CD4-positive, alpha-beta T cell treated with Interleukin-6 for 4 hours (primary cell): Measurements from ENCODE around the gene TSSK6.
A peak's percentile ranks its signal among the peaks of the same experiment; 100 is the strongest.

Source experiments
- DNase-seq: peaks from one replicate; pipeline ENCODE4 v3.0.0-alpha.2; 2020; ENCODE audit warnings: mixed read lengths

TSSK6 gene

DNA sequence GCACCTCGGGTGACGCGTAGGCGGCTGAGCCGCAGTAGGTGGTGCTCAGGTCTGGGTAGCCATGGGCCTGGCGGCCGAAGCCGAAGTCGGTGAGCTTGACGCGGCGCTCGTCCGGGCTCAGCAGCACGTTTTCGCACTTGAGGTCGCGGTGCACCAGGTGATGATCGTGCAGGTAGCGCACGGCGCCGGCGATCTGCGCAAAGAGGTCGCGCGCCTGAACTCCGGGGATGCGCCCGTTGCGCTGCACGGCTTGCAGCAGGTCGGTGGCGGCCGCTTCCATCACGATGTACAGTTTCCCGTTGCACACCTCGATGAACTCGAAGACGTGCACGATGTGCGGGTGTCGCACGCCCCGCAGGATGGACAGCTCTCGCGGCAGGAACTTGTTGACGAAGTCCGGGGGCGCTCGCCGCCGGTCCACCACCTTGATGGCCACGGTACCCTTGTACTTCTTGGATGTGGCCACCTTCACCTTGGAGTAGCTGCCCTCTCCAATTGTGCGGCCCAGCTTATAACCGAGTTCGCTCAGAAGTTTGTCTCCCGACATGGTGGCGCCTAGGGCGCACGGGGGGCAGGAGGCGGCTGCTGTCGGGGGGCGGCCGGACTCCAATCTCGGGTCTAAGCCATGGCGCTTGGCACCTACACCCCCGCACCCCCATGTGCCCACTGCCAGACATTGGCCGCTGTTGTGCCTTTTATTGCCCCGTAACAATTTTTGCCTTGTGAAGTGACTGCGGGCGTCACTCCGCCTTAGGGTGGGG is at the start of gene TSSK6:
TSSK6 (minus strand) TSS at position 668 of the 761 bp plus-strand sequence; CDS start at position 547, 121 bp downstream.
- no peak for DNase-seq

DNA sequence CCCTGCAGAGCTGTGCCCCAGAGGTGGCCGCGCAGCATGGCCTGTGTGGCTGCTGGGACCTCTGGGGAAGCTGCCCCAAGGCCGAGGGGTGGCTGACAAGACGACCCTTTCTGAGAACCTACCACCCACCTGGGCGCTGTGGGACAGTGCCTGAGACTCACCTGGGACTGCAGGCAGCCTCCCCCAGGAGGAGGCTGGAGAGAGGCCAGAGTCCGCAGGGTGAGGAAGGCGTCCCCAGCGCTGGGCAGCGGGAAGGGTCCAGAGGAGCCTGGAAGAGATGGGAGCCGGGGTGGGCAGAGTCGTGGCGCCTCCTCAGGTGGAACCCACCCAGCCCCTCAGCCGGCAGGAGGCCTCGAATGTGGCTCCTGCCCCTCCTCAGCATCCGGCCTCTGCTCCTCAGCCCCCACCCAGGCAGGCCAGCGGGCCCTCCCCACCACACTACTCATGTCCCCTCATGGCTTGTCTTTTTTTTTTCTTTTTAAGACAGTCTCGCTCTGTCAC is 48.0 kb upstream of the TSSK6 start:
- no peak for DNase-seq

DNA sequence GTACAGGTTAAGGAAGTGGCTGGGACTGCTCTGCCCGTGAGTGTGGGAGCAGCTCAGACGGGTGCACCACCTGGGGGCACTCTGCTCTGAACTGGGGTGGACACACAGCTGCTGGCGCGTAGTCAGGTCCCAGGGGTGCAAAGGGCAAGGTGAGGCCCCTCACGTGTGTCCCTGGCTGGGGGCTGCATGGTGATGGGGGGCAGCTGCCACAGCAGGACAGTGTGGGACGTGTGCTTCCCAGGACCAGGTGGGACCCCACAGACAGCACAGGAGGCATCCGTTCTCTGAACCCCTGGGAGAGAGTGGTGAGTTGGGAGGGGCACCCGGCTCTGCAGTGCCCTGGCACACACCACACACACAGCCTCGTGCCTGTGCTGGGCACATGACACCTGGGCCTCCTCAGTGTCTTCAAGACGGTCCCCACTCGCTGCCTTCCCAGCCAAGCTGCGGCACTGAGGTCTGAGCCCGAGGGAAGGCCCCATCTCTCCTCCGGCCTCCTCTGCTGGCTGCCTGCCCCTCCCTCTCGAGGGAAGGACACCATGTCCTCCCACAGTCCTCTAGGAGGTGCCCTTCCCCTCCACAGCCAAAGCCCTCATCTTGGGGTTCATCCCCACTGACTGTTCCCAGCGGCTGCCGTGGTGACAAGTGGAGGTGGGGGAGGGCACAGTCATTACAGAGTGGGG is 47.5 kb upstream of the TSSK6 start:
- peak; percentile 66 for DNase-seq

DNA sequence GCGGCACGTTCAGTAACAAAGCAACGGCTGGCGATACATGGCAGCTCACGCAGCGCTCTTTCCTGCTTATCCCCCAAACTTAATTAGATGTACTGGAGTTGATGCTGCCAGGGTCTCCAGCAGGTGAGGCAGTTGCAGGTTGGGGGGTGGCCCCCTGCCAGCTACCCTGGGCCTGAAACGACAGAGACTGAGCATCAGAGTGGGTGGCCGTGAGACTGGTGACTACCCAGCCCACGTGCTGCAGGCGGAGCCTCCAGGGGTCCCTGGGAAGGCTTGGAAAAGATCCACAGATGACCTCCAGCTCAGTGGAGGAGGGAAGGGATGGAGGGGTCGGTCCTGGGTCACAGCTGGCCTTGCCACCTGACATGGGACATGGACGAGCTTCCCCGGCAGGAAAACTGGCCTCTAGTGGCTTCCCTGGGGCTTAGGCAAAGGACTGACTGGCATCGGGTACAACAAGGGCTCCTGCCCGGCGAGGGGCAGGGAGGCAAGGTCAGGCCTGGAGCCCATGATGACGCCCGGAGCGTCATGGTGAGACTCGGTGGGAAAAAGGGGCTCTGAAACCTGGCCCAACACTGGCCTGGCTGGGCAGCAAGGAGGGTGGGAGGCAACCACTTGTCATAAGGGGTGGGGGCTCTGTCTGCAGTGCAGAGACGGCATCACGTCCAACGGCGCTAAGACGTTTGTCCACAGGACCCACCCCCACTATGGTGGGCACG is 46.8 kb upstream of the TSSK6 start:
- DNase-seq, result no peak

DNA sequence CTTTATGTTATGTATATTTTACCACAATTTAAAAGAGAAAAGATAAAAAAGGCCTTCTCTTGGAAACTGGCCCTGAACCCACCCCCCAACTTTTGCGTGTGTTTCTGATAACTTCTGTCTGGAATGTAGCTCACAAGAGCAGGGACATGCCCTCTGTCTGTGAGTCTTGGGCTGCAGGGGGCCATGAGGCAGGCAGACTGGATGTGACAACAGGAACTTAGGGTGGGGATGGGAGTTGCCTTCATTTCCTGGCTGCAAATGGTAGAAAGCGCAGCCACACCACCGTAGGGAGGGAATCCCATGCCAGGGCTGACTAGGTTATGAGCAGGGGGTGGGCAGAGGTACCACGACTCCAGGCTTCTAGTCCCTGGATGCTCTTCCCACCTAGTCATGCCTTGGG is 44.6 kb upstream of the TSSK6 start:
- peak; percentile 36 for DNase-seq

DNA sequence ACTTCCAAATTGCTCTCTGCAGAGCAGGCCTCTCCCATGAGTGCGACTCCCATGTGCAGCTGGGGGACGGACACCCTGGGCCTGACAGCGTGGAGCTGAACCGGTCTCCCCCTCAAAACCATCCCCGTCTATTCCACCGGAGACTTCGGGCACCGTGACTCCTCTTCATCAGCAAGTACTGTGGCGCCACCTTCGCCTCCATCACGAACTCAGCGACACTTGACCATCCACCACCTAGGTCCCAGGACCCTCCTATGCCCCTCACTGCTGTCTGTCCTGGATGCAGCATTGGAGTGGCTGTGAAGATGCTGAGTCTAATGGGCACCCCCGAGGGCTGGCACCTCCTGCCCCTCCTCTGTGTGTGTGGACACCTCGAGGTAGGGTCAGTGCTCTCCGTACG is 43.3 kb upstream of the TSSK6 start:
- no peak for DNase-seq

DNA sequence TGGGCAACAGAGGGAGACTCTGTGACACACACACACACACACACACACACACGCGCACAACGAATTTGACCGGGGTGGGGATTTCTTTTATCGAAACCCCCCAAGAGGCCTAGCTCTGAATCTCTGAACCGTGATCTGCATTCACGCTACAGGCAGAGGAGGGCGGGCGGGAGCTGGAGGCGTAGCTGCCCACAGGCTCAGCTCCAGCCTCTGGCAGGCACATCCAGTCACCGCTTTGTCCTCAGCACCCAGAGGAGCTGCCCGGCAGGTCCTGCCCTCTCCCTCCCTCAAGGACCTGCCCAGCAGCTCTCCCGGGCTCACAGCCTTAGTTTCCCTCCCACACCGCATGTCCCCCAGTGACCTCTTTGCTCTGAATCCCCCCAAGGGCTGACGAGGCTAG is 42.7 kb upstream of the TSSK6 start:
- DNase-seq, result no peak

DNA sequence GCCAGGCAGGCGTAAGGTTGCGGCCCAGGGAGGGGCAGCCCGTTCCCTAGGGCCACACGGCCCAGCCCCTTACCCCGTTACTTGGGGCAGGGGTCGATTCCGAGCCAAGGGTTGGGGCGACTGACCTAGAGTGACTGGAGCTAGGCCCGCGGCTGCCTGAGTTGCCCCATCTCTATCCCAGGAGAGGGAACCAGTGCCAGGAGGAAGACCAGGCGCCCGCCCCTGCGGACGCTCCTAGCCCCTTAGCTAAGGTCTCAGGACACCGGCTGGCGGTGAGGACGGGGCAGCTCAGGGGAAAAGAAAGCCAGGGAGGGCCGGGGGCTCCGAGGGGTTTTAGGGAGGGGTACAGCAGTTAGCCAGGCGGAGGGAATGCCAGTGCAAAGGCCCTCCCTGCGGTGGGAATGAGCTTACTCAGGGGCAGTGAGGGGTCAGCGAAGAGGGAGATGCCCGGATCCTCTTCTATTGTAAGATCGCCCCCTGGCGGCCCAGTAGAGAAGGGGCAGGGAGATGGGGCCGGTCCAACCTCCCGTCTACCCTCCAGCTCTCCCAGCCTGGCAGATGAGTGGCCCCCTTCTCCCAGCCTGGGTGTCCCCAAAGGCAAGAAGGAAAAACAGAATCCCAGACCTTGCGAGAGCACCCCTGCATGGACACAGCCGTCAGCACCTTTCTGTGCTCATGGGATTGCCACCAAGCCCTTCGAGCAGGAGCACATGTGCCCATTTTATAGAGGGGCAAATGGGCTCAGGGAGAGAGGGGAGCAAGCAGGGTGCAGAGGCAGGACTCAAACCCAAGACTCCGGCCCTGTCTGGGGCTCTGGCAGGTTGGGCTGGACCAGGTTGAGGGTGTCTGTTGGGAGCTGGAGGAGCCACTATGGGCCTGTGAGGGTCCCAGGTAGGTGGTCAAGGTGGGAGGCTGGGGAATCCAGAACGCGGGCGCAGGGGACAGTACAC is 39.0 kb upstream of the TSSK6 start:
- peak; percentile 71 for DNase-seq

DNA sequence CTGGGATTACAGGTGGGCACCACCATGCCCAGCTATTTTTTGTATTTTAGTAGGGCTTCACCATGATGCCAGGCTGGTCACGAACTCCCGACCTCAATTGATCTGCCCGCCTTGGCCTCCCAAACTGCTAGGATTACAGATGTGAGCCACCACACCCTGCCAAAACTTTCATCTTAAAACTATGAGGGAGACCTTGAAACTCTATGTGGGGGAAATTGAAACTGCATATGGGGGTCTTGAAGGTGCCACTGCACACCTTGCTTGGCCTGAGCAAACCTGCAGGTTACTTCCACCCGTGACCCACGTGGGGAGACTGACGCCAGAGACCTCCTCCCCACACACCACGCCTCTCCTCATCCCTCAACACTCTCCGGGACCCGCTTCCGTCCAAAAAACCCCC is 38.3 kb upstream of the TSSK6 start:
- no peak for DNase-seq

DNA sequence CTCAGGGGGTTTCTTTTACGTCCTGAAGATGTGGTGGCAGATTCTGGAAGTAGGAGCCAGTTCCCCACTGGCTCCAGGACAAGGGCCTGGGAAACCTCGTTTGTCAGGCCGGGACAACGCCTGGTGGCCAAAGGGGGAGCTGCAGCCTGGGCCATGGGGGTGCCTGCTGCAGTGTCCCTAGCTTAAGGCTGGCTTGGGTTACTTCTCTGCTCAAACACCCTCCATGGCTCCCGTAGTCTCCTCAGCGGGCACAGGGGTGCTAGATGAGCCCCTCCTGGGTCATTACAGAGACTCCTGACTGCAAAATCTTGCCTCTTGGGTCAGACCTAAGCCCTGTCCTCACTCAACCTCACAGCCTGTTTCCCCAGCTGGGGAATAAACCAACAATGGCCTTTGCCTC is 37.5 kb upstream of the TSSK6 start:
- DNase-seq, result peak; percentile 36

DNA sequence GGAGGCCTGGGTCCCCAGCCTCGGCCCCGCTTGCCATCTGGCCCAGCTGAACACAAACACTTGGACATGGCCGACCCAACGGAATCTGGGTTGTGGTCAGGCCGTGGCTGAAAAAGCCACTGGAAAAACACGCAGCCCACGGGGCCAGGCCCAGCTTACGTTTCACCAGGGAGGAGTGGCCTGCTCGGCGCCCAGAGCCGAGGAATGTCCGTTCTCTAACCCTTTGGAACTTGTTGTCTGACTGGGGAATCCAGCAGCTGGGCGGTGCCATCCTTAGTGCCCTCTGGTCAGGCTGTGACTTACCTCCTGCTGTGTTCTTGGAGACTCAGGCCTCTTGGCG is 36.5 kb upstream of the TSSK6 start:
- DNase-seq, result no peak

DNA sequence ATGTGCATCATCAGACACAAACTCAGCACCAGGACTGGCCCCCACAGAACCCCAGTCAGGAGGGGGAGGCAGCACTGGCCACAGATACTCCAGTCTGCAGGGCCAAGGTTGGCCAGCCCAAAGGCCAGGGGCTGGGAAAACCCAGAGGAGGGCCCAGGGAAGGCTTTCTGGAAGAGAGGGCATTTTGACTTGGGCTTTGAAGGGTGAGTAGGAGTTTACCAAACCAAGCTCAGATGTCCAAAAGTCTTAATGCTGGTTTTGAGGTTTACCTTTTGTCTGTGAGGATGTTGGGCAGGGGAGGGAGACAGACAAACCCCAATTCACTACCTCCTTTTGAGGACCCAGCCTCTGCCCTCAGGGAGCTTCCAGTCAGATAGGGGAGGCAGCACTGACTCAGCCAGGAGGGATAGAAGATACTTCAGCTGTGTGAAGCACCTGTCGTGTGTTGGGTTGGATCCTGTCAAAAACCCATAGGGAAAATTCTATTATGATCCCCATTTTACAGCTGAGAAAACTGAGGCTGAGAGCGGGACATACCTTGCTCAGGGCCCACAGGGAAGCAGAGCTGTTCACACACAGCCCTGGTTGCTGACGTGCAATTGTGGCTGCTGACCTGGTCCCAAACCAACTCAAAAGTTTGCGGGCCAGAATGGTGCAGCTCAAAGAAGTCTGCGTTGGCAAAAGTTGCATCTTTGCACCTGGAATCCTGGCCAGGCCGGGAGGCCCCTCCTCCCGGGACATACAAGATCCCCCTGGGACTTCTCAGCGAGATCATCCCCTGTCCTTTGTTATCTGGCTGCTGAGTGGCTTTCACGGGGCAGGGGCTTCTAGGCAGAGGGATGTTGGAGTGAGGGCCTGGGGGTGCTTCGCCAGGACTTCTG is 35.9 kb upstream of the TSSK6 start:
- DNase-seq, result no peak

DNA sequence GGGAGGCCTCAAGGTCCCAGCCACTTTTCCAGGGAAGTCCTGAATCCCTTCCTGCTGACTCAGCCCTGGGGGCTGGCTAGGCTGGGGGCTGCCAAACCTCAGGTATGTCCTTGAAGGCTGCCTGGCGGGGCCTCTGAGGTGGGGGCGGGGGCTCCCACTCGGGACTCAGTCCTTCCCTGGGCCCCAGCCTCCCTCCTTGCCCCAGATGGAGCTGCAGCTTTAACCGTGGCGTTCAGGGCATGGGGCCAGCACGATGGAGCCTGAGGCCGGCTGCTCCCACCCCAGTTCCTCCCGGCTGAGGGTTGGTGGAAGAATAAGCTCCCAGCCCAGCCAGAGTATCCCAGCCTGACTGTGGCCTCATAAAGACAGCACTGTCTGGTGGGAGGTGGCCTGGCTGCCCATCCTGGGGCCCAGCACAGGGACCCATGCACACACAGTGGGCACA is 35.2 kb upstream of the TSSK6 start:
- no peak for DNase-seq

DNA sequence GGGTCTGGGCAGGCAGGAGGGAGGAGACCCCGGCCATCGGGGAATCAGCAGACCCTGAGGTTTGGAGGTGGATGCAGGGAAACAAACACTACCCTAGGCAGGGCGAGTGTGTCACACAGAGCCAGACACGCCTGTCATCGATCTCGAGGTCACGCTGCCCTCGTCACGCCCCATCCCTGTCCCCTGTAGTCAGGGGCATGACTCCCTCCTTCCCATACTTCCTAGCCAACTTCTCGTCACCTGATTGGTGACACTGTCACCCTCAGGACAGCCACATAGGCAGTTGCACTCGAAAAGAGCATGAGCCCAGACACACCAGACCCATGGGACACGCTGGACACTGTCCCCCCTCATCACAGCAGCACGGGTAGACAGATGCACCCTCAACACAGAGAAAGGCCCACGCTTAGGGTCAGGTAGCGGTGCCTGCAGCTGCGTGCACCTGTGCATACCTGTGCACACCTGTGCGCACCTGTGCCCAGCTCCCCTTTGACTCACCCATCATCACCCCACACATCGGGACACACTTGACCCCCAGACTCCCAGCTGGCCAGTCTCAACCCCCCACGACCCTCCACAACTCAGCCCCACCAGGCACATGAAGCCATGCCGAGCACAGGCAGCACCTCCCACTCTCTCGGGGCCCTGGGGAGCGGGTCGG is 34.6 kb upstream of the TSSK6 start:
- DNase-seq, result no peak

DNA sequence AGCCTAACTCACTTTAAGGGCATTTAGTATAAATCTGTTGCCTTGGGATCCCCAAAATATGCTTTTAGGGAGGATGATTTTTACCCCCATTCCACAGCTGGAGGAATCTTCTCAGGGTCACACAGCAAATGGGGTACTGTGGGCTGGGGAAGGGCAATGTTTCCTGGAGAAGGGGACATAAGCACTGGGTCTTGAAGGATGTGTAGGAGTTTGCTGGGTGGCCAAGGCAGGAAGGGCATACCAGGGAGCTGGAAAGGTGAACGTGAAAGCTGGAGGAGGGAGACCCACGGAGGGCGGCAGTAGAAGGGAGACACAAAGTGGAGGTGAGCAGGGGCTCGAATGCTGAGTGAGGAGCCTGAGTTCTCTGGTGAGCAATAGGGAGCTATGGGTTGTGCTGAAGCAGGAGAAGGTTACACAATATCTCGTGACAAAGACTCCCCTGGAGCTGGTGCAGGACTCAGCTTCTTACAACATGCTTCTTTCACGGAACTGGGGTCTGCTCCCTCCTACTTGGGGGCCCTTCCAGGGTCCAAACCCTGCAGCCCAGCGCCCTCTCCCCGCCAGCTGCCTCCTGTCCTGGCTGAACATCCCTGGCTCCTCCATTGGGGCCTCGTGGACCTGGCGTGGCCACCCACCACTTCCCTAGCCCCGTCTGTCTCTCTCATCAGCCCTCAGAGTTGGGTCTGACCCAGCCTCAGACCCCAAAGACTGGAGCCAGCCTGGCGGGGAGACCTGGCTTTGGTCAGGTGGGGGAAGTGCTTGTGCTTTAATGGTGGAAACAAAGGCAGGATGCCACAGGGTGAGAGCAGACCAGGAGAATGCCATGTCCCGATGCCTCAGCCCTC is 33.8 kb upstream of the TSSK6 start:
- DNase-seq, result no peak

DNA sequence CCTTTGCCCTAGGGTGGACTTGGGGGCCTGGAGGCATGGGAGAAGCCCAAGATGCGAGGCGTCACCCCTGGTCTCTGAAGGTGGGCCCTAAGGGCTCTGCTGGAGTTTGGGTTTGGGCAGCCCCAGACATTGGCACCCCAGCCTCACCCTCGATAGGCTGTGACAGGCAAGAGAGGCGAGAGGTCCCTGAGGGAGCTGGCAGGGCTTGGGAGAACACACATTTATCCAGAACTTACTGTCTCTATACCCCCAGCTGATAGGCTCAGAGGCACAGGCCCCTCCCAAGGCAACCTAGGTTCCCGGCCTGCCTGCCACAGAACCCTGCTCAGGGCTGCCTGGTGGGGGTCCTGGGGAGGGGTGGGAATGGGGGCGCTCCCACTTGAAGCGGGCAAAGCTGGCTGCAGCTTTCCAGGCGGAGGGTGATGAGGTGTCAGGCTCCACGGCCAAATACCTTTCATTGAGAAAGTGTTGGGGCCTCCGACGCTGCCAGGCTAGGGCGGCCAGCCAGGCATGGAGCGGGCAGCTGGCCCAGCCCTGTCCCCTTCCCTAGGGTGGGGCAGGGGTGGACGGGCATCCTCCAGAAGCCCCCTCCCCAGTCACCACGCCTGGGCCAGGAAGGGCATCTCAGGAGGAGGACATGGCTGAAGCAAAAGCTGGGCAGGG is 32.5 kb upstream of the TSSK6 start:
- no peak for DNase-seq

DNA sequence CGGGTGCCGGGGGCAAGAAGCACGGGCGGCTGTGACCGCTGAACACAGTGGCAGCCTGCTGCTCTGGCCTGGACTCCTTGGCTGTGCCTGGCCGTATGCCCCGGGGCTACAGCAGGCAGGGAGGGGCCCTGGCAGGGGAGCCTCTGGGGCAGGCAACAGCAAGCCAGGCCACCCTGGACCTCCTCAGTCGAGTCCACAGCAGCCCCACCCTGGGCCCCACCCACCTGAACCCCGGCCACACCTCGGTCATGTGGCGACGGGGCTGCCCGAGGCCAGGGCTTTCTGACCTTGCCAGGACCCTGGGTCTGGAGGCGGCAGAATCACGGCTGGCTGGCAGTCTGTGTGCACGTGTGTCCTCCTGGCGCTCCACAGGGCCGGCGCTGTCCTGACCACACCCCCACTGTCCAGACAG is 31.4 kb upstream of the TSSK6 start:
- DNase-seq, result no peak

DNA sequence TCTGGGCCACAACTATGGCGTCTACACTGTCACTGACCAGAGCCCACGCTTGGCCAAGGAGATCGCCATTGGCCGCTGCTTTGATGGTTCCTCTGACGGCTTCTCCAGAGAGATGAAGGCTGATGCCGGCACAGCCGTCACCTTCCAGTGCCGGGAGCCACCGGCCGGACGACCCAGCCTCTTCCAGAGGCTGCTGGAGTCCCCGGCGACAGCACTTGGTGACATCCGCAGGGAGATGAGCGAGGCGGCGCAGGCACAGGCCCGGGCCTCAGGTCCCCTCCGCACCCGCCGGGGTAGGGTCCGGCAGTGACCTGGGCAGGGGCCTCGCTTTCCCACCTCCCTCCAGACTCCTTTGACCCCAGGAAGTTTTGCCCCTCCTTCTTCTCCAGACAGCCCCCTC is 30.4 kb upstream of the TSSK6 start:
- no peak for DNase-seq

DNA sequence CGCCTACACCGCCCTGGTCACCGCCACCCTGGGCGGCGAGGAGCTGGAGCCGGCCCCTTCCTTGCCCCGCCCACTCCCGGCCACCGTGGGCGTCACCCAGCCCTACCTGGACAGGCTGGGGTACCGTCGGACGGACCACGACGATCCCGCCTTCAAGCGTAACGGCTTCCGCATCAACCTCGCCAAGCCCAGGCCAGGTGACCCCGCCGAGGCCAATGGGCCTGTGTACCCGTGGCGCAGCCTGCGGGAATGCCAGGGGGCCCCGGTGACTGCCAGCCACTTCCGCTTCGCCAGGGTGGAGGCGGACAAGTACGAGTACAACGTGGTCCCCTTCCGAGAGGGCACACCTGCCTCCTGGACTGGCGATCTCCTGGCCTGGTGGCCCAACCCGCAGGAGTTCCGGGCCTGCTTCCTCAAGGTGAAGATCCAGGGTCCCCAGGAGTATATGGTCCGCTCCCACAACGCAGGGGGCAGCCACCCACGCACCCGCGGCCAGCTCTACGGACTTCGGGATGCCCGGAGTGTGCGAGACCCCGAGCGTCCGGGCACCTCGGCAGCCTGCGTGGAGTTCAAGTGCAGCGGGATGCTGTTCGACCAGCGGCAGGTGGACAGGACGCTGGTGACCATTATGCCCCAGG is 29.7 kb upstream of the TSSK6 start:
- DNase-seq, result no peak
